ENCODE data around the gene CNIH3. TPM values are rescaled to one million over a fixed set of nuclear protein-coding genes. Genes with fewer than 3 reads are reported as not detected.
"Not testable (repeated sequence)": the region's sequence is repeated elsewhere in the genome, so short reads cannot be mapped to it uniquely, and the experiment has no call there.

CNIH3 gene
- total RNA-seq, 2 donors from 2014 or later: 0.36 to 7.2 TPM

- TF ChIP-seq POLR2A (IDR thresholded peaks at IDR 0.05): no peak
- TF ChIP-seq POLR2AphosphoS5 (IDR thresholded peaks at IDR 0.05): no peak
- no peak for TF ChIP-seq CTCF (IDR thresholded peaks at IDR 0.05)
- intact Hi-C loops (cut with DNase I): no loop called here
- no peak overlapping the region for H3K4me3 ChIP-seq
- 83% methylated on average over 7 of the region's 7 CpGs for WGBS
- no peak overlapping the region for H3K27ac ChIP-seq
- no peaks in the 10 kb centered on the region for H3K9me3 ChIP-seq
- no peaks in the 10 kb centered on the region for H3K36me3 ChIP-seq
- no peak for DNase-seq (ENCODE audit: low spot score)
- no peaks in the 10 kb centered on the region for H3K4me1 ChIP-seq (replicated peaks)
- no peaks in the 10 kb centered on the region for H3K27me3 ChIP-seq (replicated peaks; ENCODE audit: insufficient read depth)
Observed at GRCh38 chr1:224707843-224708725, 92.0 kb downstream of the CNIH3 start.

- H3K27me3 ChIP-seq (replicated peaks; ENCODE audit: insufficient read depth): no peaks in the 10 kb centered on the region
- intact Hi-C loops (cut with DNase I): no loop called here
- TF ChIP-seq POLR2A (IDR thresholded peaks at IDR 0.05) (no peak), CTCF (IDR thresholded peaks at IDR 0.05) (no peak), POLR2AphosphoS5 (IDR thresholded peaks at IDR 0.05) (no peak)
- no peak for DNase-seq (ENCODE audit: low spot score)
- 50% methylated on average over 3 of the region's 3 CpGs for WGBS
- no peaks in the 10 kb centered on the region for H3K9me3 ChIP-seq
- no peaks in the 10 kb centered on the region for H3K4me1 ChIP-seq (replicated peaks)
- no peak overlapping the region for H3K4me3 ChIP-seq
- H3K27ac ChIP-seq: no peak overlapping the region
- no peaks in the 10 kb centered on the region for H3K36me3 ChIP-seq
Observed at GRCh38 chr1:224710196-224710595, 94.1 kb downstream of the CNIH3 start.

GRCh38 chr1:224711231-224711756 is 95.2 kb downstream of the CNIH3 start:
- H3K4me3 ChIP-seq; DNase-seq (ENCODE audit: low spot score); H3K9me3 ChIP-seq; H3K27ac ChIP-seq; H3K36me3 ChIP-seq; intact Hi-C loops (cut with DNase I); H3K4me1 ChIP-seq (replicated peaks); H3K27me3 ChIP-seq (replicated peaks; ENCODE audit: insufficient read depth): not testable (repeated sequence)
- WGBS: 79% methylated on average over 4 of the region's 4 CpGs

GRCh38 chr1:224711876-224712275 is 95.8 kb downstream of the CNIH3 start:
- 91% methylated on average over 3 of the region's 3 CpGs for WGBS
- no peaks in the 10 kb centered on the region for H3K36me3 ChIP-seq
- no peak for DNase-seq (ENCODE audit: low spot score)
- intact Hi-C loops (cut with DNase I): no loop called here
- TF ChIP-seq CTCF (IDR thresholded peaks at IDR 0.05) (no peak), POLR2A (IDR thresholded peaks at IDR 0.05) (no peak), POLR2AphosphoS5 (IDR thresholded peaks at IDR 0.05) (no peak)
- no peaks in the 10 kb centered on the region for H3K9me3 ChIP-seq
- H3K27me3 ChIP-seq (replicated peaks; ENCODE audit: insufficient read depth): no peaks in the 10 kb centered on the region
- H3K27ac ChIP-seq: no peak overlapping the region
- H3K4me1 ChIP-seq (replicated peaks): no peaks in the 10 kb centered on the region
- no peak overlapping the region for H3K4me3 ChIP-seq

GRCh38 chr1:224713228-224713627 is 97.1 kb downstream of the CNIH3 start:
- 98% methylated on average over 1 of the region's 1 CpG for WGBS
- intact Hi-C loops (cut with DNase I): no loop called here
- TF ChIP-seq POLR2AphosphoS5 (IDR thresholded peaks at IDR 0.05) (no peak), CTCF (IDR thresholded peaks at IDR 0.05) (no peak), POLR2A (IDR thresholded peaks at IDR 0.05) (no peak)
- DNase-seq (ENCODE audit: low spot score): no peak
- Histone ChIP-seq H3K36me3 (no peaks in the 10 kb centered on the region), H3K4me3 (no peak overlapping the region), H3K27me3 (replicated peaks; ENCODE audit: insufficient read depth) (no peaks in the 10 kb centered on the region), H3K27ac (no peak overlapping the region), H3K9me3 (no peaks in the 10 kb centered on the region), H3K4me1 (replicated peaks) (no peaks in the 10 kb centered on the region)
